ENCODE data around the gene ARHGEF19. TPM values are rescaled to one million over a fixed set of nuclear protein-coding genes. Genes with fewer than 3 reads are reported as not detected.

Gene ARHGEF19
- total RNA-seq, 1 experiment from 2014 or later = 21.1 TPM

DNA sequence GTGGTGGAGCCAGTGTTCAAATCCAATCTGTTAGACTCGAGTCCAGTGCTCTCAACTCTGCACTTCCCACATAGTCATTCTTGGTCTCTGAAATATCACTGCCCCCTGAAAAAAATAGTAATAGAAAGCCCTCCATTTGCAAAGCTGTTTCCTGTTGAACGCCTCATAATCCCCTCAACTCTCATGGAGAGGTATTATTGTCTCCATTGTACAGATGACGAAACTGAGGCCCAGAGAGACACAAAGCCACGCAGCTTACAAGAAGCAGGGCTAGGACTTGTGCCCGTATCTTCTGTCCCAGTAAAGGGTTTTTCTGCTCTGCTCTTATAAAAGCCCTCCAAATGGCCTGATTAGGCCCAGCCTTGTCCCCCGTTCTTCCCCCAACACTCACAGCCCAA lies 6.2 kb upstream of the ARHGEF19 start:
- no peak overlapping the region for H2BK15ac ChIP-seq (ENCODE audit: low read depth, low read length)
- no peak overlapping the region for H2AFZ ChIP-seq (ENCODE audit: low read length)
- no peaks in the 10 kb centered on the region for H3K36me3 Mint-ChIP-seq (ENCODE audit: insufficient read depth in 1 of 3, low read depth in 3 of 3)
- no peak overlapping the region for H4K5ac ChIP-seq (ENCODE audit: insufficient read length, low read depth, low read length)
- no peak overlapping the region for H2BK20ac ChIP-seq (ENCODE audit: low read depth, low read length, poor library complexity, severe bottlenecking)
- H3T11ph ChIP-seq (ENCODE audit: low read length) = no peak overlapping the region
- H3K4me3 Mint-ChIP-seq = peak overlapping the region in 1 of 2 experiments; percentile 56; a peak in 2 of 5 replicates
- H3K79me2 ChIP-seq (ENCODE audit: insufficient read depth, low read length) = no peaks in the 10 kb centered on the region
- WGBS (ENCODE audit: extremely low coverage, insufficient read length, low lambda C conversion rate) = no CpG with 5 or more reads among the region's 6 CpGs
- H3K23me2 ChIP-seq (ENCODE audit: insufficient read length, low read depth, low read length, poor library complexity, severe bottlenecking) = peaks cover 13% of the 10 kb centered on the region
- no peak overlapping the region for H2BK12ac ChIP-seq (ENCODE audit: insufficient read length, low read depth, low read length)
- H3K4me1 ChIP-seq (ENCODE audit: insufficient read depth, low read length) = peaks cover 2% of the 10 kb centered on the region; the same call in 1 of the 2 replicates
- no peak overlapping the region for H3K23ac ChIP-seq (ENCODE audit: insufficient read length, low read depth, low read length)
- no peaks in the 10 kb centered on the region for H3K9me3 Mint-ChIP-seq
- no peak overlapping the region for H3K9ac ChIP-seq (ENCODE audit: extremely low read depth, insufficient read length, low read length)
- no peaks in the 10 kb centered on the region for H4K20me1 ChIP-seq (ENCODE audit: control insufficient read depth, insufficient read depth, insufficient read length)
- no peak overlapping the region for H3K14ac ChIP-seq (ENCODE audit: insufficient read depth, low read length)
- DNase-seq = no peak
- H4K91ac ChIP-seq (ENCODE audit: insufficient read length, low read depth, low read length) = no peak overlapping the region
- H3K27ac ChIP-seq (ENCODE audit: insufficient read length, low read depth, low read length) = no peak overlapping the region
- H3K4me2 ChIP-seq (ENCODE audit: insufficient read depth, insufficient read length, low read length) = no peak overlapping the region
- H3K4me1 Mint-ChIP-seq = peaks cover 12 to 15% of the 10 kb centered on the region in 2 experiments
- H3K27me3 ChIP-seq (ENCODE audit: insufficient read depth, low read length) = no peaks in the 10 kb centered on the region; the same call in 1 of the 2 replicates
- H3K27me3 Mint-ChIP-seq (ENCODE audit: low read depth) = peaks cover 47% of the 10 kb centered on the region
- no peak overlapping the region for H2BK5ac ChIP-seq (ENCODE audit: insufficient read length, low read length)
- H3K56ac ChIP-seq (ENCODE audit: insufficient read length, low read depth, low read length) = no peak overlapping the region
- H3K79me1 ChIP-seq (ENCODE audit: insufficient read depth, low read depth, low read length, poor library complexity, severe bottlenecking) = no peaks in the 10 kb centered on the region
- no peak overlapping the region for H2BK120ac ChIP-seq (ENCODE audit: low read depth, low read length, poor library complexity, severe bottlenecking)
- TF ChIP-seq, protein P1, sequence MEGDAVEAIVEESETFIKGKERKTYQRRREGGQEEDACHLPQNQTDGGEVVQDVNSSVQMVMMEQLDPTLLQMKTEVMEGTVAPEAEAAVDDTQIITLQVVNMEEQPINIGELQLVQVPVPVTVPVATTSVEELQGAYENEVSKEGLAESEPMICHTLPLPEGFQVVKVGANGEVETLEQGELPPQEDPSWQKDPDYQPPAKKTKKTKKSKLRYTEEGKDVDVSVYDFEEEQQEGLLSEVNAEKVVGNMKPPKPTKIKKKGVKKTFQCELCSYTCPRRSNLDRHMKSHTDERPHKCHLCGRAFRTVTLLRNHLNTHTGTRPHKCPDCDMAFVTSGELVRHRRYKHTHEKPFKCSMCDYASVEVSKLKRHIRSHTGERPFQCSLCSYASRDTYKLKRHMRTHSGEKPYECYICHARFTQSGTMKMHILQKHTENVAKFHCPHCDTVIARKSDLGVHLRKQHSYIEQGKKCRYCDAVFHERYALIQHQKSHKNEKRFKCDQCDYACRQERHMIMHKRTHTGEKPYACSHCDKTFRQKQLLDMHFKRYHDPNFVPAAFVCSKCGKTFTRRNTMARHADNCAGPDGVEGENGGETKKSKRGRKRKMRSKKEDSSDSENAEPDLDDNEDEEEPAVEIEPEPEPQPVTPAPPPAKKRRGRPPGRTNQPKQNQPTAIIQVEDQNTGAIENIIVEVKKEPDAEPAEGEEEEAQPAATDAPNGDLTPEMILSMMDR (conservative IDR thresholded peaks at IDR 0.05) = no peak
- H3K18ac ChIP-seq (ENCODE audit: insufficient read length, low read depth, low read length) = no peak overlapping the region
- H3K4ac ChIP-seq (ENCODE audit: low read depth, low read length) = no peak overlapping the region
- H2AK5ac ChIP-seq (ENCODE audit: insufficient read length, low read length) = no peak overlapping the region
- H3K27ac Mint-ChIP-seq = no peak overlapping the region
- no peak overlapping the region for H4K8ac ChIP-seq (replicated peaks; ENCODE audit: insufficient read length, low read depth, low read length)
- no peaks in the 10 kb centered on the region for H3K9me3 ChIP-seq (ENCODE audit: control insufficient read depth, low read depth, low read length)
